GM23338 (cell line): ENCODE data around the gene SRGAP3.

Source experiments
- CREB1 ChIP-seq: fragments of 250-450 bp; sonication (Bioruptor Pico); IDR thresholded peaks from 2 replicates; pipeline ENCODE4 v1.5.0; 2020; ENCODE audit warnings: low read depth, mild to moderate bottlenecking, moderate library complexity
- ETS1 ChIP-seq: IDR thresholded peaks from 2 replicates; pipeline ENCODE4 v1.6.1; 2016; ENCODE audit warnings: antibody characterized with exemption
- EZH2 ChIP-seq: fragments of 200-600 bp; sonication (generic); IDR thresholded peaks from one replicate; pipeline ENCODE4 v1.8.0; 2017; ENCODE audit warnings: antibody characterized with exemption, mild to moderate bottlenecking, low read depth; ENCODE audit not compliant: unreplicated experiment
- EZH2phosphoT487 ChIP-seq: fragments of 200-600 bp; sonication (generic); IDR thresholded peaks from one replicate; pipeline ENCODE4 v1.8.1; 2018; ENCODE audit warnings: antibody characterized with exemption; ENCODE audit not compliant: unreplicated experiment
- JUNB ChIP-seq: IDR thresholded peaks from one replicate; pipeline ENCODE4 v1.6.1; 2016; ENCODE audit warnings: antibody characterized with exemption; ENCODE audit not compliant: unreplicated experiment
- NANOG ChIP-seq: IDR thresholded peaks from 2 replicates; pipeline ENCODE4 v1.6.1; 2016; ENCODE audit warnings: antibody characterized with exemption, borderline replicate concordance
- POLR2AphosphoS5 ChIP-seq: IDR thresholded peaks from 2 replicates; pipeline ENCODE4 v1.6.1; 2016; ENCODE audit warnings: antibody characterized with exemption, low read depth
- REST ChIP-seq: IDR thresholded peaks from one replicate; pipeline ENCODE4 v1.6.1; 2018; ENCODE audit warnings: antibody characterized with exemption; ENCODE audit not compliant: unreplicated experiment
- STAT1 ChIP-seq: IDR thresholded peaks from one replicate; pipeline ENCODE4 v1.6.1; 2016; ENCODE audit warnings: antibody characterized with exemption; ENCODE audit not compliant: unreplicated experiment
- ZNF114 ChIP-seq: fragments of 250-450 bp; sonication (Bioruptor Pico); IDR thresholded peaks from 2 replicates; pipeline ENCODE4 v1.5.0; 2020; ENCODE audit warnings: mild to moderate bottlenecking, moderate library complexity
- ZNF331 ChIP-seq: fragments of 250-450 bp; sonication (Bioruptor Pico); IDR thresholded peaks from 2 replicates; pipeline ENCODE4 v1.5.0; 2020; ENCODE audit warnings: low read depth, mild to moderate bottlenecking, moderate library complexity
- TF ChIP-seq, protein P1 (sequence below), 2 experiments: fragments of 200-600 bp in 1 of 2; sonication (generic) in 1 of 2; conservative IDR thresholded peaks; 2 replicates each; pipeline versions ENCODE4 v1.5.1 to v1.6.1; 2016 to 2017; ENCODE audit warnings: antibody characterized with exemption in 2 of 2, low read depth in 2 of 2, mild to moderate bottlenecking in 2 of 2, moderate library complexity in 1 of 2
- TF ChIP-seq, protein P2 (sequence below): fragments of 250-450 bp; sonication (Bioruptor Pico); IDR thresholded peaks from 2 replicates; pipeline ENCODE4 v1.5.0; 2020; ENCODE audit warnings: mild to moderate bottlenecking, moderate library complexity

DNA sequence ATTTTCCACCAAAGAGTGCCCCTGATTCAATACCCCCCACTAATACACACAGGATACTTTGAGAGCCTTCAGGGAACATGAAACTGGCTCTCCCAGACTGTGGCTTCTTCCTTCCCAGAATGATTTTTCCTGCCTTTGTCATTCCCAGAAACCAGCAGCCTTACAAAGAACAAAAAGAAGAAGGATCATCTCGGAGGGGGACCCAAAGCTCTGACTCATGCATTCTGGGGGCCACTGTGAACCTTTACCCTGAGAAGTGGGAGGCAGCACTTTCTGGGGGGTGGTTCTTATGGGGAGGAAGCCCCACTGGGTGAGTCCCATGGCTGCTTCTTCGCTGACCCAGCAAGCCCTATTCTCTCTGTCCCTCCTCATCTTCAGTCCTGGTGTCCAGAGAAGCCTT, 241.5 kb downstream of the SRGAP3 start:
- TF ChIP-seq EZH2phosphoT487 (no peak), EZH2 (no peak), REST (no peak), CREB1 (CRISPR knock-in tag) (no peak), POLR2AphosphoS5 (no peak), JUNB (no peak), ETS1 (no peak), ZNF331 (CRISPR knock-in tag) (no peak), ZNF114 (CRISPR knock-in tag) (no peak), NANOG (no peak), STAT1 (no peak)
- TF ChIP-seq, protein P1, sequence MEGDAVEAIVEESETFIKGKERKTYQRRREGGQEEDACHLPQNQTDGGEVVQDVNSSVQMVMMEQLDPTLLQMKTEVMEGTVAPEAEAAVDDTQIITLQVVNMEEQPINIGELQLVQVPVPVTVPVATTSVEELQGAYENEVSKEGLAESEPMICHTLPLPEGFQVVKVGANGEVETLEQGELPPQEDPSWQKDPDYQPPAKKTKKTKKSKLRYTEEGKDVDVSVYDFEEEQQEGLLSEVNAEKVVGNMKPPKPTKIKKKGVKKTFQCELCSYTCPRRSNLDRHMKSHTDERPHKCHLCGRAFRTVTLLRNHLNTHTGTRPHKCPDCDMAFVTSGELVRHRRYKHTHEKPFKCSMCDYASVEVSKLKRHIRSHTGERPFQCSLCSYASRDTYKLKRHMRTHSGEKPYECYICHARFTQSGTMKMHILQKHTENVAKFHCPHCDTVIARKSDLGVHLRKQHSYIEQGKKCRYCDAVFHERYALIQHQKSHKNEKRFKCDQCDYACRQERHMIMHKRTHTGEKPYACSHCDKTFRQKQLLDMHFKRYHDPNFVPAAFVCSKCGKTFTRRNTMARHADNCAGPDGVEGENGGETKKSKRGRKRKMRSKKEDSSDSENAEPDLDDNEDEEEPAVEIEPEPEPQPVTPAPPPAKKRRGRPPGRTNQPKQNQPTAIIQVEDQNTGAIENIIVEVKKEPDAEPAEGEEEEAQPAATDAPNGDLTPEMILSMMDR (conservative IDR thresholded peaks at IDR 0.05; ENCODE audit: low read depth in 2 of 2) = no peak
- TF ChIP-seq, protein P2, sequence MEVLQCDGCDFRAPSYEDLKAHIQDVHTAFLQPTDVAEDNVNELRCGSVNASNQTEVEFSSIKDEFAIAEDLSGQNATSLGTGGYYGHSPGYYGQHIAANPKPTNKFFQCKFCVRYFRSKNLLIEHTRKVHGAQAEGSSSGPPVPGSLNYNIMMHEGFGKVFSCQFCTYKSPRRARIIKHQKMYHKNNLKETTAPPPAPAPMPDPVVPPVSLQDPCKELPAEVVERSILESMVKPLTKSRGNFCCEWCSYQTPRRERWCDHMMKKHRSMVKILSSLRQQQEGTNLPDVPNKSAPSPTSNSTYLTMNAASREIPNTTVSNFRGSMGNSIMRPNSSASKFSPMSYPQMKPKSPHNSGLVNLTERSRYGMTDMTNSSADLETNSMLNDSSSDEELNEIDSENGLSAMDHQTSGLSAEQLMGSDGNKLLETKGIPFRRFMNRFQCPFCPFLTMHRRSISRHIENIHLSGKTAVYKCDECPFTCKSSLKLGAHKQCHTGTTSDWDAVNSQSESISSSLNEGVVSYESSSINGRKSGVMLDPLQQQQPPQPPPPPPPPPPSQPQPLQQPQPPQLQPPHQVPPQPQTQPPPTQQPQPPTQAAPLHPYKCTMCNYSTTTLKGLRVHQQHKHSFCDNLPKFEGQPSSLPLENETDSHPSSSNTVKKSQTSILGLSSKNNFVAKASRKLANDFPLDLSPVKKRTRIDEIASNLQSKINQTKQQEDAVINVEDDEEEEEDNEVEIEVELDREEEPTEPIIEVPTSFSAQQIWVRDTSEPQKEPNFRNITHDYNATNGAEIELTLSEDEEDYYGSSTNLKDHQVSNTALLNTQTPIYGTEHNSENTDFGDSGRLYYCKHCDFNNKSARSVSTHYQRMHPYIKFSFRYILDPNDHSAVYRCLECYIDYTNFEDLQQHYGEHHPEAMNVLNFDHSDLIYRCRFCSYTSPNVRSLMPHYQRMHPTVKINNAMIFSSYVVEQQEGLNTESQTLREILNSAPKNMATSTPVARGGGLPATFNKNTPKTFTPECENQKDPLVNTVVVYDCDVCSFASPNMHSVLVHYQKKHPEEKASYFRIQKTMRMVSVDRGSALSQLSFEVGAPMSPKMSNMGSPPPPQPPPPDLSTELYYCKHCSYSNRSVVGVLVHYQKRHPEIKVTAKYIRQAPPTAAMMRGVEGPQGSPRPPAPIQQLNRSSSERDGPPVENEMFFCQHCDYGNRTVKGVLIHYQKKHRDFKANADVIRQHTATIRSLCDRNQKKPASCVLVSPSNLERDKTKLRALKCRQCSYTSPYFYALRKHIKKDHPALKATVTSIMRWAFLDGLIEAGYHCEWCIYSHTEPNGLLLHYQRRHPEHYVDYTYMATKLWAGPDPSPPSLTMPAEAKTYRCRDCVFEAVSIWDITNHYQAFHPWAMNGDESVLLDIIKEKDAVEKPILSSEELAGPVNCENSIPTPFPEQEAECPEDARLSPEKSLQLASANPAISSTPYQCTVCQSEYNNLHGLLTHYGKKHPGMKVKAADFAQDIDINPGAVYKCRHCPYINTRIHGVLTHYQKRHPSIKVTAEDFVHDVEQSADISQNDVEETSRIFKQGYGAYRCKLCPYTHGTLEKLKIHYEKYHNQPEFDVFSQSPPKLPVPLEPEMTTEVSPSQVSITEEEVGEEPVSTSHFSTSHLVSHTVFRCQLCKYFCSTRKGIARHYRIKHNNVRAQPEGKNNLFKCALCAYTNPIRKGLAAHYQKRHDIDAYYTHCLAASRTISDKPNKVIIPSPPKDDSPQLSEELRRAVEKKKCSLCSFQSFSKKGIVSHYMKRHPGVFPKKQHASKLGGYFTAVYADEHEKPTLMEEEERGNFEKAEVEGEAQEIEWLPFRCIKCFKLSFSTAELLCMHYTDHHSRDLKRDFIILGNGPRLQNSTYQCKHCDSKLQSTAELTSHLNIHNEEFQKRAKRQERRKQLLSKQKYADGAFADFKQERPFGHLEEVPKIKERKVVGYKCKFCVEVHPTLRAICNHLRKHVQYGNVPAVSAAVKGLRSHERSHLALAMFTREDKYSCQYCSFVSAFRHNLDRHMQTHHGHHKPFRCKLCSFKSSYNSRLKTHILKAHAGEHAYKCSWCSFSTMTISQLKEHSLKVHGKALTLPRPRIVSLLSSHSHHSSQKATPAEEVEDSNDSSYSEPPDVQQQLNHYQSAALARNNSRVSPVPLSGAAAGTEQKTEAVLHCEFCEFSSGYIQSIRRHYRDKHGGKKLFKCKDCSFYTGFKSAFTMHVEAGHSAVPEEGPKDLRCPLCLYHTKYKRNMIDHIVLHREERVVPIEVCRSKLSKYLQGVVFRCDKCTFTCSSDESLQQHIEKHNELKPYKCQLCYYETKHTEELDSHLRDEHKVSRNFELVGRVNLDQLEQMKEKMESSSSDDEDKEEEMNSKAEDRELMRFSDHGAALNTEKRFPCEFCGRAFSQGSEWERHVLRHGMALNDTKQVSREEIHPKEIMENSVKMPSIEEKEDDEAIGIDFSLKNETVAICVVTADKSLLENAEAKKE (CRISPR knock-in tag) = no peak
